NCI-H2029 treated with DMSO at 0.1 percent for 48 hours (cell line): ENCODE results near the gene MXI1.
"Not testable (repeated sequence)": the region's sequence is repeated elsewhere in the genome, so short reads cannot be mapped to it uniquely, and the experiment has no call there.

Source experiments
- DNase-seq: peaks from one replicate; lab custom pipeline; 2025; lab: John Stamatoyannopoulos, UW

MXI1 gene

DNA sequence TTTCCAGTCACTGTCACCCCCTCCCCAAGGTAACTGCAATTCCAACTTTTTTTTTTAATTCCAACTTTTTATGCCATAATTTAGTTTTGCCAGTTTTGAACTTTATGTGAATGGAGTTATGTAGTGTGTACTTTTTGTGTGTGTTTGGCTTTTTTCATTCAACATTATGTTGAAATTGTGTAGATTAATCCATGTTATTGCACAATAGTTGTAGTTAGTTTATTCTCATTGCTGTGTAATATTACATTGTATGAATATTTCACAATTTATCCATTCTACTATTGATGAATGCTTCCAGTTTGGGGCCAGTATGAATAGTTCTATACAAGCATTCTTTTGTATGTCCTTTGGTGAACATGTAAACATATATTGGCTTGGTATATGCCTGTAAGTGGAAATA is 32.5 kb downstream of the MXI1 start:
- no peak for DNase-seq

- no peak for DNase-seq
Observed at GRCh38 chr10:110241407-110241806, 34.0 kb downstream of the MXI1 start.

DNA sequence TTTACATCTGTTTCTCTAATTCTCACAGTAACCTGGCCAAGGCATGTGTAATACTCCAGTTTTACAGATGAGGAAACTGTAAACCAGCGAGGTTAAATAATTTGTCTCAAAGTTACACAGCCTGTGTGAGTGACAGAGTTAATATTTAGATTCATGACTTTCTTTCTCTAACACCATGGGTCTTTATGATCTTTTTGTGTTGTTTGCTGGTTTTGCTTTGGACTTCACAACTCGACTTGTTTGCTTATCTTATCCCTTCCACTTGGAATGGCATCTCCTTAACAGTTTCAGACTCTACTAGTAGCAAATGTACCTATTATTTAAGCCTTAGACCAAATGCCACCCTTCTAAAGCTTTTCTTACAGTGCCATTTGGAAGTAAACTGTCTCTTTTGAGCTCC is 34.4 kb downstream of the MXI1 start:
- no peak for DNase-seq

DNA sequence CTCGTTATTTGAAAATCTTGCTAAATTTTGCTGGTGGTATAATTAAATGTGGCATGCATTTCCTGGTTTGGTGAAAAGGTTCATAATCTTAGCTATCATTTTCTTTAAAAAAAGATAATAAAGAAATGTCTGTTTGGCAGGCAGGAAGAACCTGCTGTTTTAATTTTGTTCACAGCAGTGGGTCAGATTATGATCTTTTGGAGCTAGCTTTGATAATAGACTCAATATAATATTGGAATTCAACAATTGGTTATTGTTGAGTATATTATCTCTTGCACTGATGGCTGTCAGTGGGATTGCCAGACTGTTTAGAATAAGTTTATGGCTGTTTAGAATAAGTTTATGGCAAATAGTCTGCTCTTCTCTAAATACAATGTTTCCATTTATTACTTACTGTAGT is 35.1 kb downstream of the MXI1 start:
- no peak for DNase-seq

GRCh38 chr10:110244550-110244949 is 37.1 kb downstream of the MXI1 start:
- DNase-seq, result no peak

- DNase-seq, result not testable (repeated sequence)
Observed at GRCh38 chr10:110247833-110248232, 40.4 kb downstream of the MXI1 start.

DNA sequence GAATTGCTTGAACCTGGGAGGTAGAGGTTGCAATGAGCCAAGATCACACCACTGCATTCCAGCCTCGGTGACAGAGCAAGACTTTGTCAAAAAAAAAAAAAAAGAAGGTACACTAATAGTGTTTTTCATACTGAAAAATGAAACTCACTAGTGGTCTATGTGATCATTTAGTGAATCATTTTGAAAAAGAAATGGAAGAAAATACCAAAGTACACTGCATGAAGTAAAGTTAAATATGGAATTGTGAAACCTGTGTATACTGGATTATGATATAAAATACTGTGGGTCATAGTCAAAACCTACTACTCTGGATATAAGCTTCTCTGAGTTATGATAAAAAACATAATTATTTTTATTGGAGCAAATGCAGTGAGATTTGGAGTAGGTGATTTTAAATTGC is 42.1 kb downstream of the MXI1 start:
- not testable (repeated sequence) for DNase-seq

DNA sequence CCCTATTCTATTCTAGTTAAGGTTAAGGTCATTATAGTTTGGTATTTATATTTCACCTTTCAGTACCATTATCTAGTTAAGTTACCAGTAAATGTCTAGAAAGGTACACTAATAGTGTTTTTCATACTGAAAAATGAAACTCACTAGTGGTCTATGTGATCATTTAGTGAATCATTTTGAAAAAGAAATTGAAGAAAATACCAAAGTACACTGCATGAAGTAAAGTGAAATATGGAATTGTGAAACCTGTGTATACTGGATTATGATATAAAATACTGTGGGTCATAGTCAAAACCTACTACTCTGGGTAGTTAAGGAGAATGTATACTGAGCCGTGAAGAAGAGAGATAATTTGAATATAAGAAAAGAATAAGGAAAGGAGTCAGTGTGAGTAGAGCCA is 44.0 kb downstream of the MXI1 start:
- DNase-seq, result not testable (repeated sequence)

GRCh38 chr10:110252151-110252550 is 44.7 kb downstream of the MXI1 start:
- DNase-seq, result no peak

DNA sequence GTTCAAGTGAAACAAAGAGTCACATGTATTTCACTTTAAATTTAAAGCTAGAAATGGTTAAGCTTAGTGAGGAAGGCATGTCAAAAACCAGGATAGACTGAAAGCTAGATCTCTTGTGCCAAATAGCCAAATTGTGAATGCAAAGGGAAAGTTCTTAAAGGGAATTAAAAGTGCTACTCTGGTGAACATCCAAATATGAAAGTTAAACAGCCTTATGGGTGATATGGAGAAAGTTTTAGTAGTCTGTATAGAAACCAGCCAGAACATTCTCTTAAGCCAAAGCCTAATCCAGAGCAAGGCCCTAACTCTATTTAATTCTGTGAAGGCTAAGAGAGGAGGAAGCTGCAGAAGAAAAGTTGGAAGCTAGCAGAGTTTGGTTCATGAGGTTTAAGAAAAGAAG is 47.1 kb downstream of the MXI1 start:
- DNase-seq, result no peak

DNA sequence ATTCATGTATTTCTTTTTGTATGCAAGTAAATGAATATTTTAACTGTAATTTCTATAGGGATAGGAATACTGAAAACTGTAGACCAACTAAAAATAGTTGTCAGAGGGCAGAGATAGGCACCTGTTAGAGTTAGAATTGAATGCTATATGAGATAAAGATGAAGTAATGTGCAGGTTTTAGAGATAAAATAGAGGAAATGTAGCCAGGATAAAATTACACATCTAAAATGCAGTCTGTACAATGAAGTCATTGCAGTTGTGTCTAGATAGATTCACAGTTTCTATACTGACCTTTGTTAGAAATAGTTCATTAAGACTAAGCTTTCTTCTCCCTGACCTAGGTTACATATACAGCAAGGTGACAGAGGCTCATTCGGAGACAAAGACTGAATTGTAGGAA is 51.1 kb downstream of the MXI1 start:
- no peak for DNase-seq

DNA sequence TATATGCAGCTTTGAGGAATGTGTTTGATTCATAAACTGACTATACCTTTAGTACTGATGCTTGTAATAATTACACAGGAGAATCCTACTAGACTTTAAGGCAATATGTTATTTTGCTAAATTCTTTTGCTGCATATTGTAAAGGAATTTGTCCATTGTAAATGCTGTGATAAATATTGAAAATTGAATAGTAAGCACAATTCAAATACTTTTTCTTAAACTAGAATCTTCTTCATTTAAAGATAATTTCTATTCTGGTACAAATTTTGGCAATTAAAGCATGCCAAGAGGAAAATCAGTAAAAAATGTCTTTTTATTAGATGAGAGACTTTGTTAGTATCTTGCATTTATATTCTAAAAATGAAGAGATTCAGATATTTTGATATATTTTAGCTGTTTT is 51.9 kb downstream of the MXI1 start:
- DNase-seq, result no peak

DNA sequence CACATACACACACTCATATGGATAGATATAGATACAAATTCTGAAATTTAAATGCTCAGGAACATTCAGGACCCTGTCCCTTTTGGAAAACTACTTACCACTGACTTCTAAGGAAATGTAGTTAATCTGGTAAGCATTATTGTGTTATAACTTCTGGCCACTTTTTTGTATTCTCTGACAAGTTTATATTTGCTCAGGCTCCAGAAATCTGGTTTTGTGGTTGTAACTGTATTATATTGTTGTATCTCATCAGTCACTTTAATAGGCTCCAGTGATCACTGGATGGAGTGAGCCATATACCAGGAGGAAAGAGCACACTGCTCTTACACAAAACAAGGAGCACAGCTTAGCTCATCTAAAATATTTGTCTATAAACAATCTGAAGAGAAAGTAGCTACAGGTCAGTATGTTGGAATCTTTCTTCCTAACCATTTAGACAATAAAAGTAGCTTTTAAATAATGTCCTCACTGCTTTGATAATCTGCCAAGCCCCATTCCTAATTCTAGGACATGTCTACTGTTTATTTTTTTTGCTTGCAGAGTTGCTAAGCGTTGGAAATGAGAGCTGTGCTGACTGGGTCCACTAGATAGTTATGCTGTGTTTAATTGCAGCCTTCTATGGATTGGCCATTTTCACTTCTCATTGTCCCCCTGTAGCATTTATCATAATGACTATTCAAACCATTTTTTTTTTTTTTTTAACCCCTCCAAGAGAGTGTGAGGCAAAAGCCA is 53.5 kb downstream of the MXI1 start:
- DNase-seq, result no peak

GRCh38 chr10:110263164-110263563 is 55.8 kb downstream of the MXI1 start:
- DNase-seq, result no peak

GRCh38 chr10:110265573-110266193 is 58.3 kb downstream of the MXI1 start:
- no peak for DNase-seq

GRCh38 chr10:110267276-110267675 is 59.9 kb downstream of the MXI1 start:
- no peak for DNase-seq

DNA sequence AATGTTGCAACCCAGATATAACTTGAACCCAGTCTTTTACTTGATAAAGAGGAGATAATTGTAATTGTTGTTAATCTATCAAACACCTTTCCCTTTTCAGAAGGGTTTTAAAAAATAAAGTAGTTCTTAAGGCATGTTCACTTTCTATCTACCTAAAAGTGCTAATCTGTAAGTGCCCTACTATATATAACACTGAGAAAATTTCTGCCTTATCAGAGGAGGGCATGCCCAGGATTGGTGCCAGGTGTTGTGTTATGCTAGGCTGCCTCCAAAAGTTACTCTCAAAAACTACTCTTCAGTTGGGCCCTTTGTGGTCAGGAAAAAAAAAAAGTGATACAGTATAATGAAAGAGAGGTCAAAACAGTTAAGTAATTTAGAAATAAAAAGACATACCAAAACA is 61.0 kb downstream of the MXI1 start:
- no peak for DNase-seq

DNA sequence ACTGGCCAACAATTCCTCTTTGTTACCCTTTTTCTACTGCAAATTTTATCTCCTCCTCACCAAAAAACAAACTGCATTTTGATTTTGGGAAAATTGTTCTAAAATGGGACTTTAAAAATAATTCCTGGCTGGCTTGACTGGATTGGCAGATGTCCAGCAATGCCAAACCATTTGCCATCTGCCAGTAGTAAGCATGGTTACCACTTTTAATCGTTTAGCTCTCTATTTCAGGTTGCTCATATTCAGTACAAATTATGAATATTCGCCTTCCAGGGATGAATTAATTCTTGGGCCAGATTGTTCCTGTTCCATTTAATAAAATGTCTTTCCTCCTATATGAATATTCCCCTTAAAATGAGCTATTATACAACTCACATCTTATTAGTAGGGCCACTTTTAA is 61.6 kb downstream of the MXI1 start:
- no peak for DNase-seq

GRCh38 chr10:110269374-110270318 is 62.2 kb downstream of the MXI1 start:
- no peak for DNase-seq

DNA sequence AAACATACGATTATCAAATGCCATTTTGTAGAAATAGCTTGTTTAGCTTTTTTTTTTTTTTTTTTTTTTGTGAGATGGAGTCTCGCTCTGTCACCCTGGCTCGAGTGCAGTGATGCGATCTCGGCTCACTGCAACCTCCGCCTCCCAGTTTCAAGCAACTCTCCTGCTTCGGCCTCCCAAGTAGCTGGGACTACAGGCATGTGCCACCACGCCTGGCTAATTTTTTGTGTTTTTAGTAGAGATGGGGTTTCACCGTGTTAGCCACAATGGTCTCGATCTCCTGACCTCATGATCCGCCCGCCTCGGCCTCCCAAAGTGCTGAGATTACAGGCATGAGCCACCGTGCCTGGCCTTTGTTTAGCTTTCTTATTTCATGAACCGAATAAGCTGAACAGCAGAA is 65.6 kb downstream of the MXI1 start:
- DNase-seq, result not testable (repeated sequence)

GRCh38 chr10:110273474-110273873 is 66.1 kb downstream of the MXI1 start:
- no peak for DNase-seq

DNA sequence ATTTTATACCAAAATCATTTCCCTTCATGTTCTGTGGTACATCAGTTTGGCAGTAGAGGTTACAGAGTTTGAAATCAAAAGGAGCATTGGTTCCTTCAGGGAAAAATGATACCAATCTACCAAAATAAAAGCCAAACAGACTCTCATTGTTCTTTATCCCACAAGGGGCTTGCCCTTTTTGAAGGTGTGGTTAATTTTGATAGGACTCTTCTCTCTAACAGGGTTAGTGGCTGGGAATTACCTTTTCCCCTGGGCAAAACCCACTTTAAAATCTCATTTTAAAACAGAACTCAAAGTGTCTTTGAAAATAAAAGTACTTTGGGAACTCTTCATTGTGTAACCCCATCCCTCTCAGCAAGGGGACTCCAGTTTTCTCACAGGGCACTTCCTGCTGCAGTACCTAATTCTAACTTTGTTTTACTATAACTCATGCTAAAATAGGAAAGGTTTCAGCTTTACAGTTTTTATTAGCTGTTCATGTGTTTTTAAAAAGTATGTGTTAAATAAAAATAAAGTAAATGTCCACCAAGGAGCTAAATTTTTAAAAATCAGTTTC is 66.7 kb downstream of the MXI1 start:
- no peak for DNase-seq

- no peak for DNase-seq
Observed at GRCh38 chr10:110274647-110275046, 67.2 kb downstream of the MXI1 start.
